ENCODE results near the gene TUT7. TPM values are rescaled to one million over a fixed set of nuclear protein-coding genes. Genes with fewer than 3 reads are reported as not detected.

Gene TUT7
- total RNA-seq, 1 experiment from 2014 or later = 17.2 TPM

GRCh38 chr9:86351880-86352279 is 2.3 kb downstream of the TUT7 start:
- H3K9me3 ChIP-seq = no peaks in the 10 kb centered on the region
- no TSS peak for BruUV-seq (replicated peaks)
- peaks cover 14% of the 10 kb centered on the region for H3K36me3 Mint-ChIP-seq (ENCODE audit: insufficient read depth, unreplicated experiment)
- no peaks in the 10 kb centered on the region for H3K27me3 Mint-ChIP-seq (ENCODE audit: insufficient read depth, unreplicated experiment)
- ChIA-PET POLR2A (no interaction called here), CTCF (no interaction called here)
- H3K4me1 ChIP-seq = peaks cover 6% of the 10 kb centered on the region; the same call in 1 of the 2 replicates
- intact Hi-C loops (cut with micrococcal nuclease; ENCODE audit: unreplicated experiment) = no loop called here
- H3K27me3 ChIP-seq (replicated peaks; ENCODE audit: control insufficient read depth, insufficient read depth, low read length) = no peaks in the 10 kb centered on the region
- H3K4me3 ChIP-seq (ENCODE audit: low read depth, low read length) = no peak overlapping the region
- no peak for TF ChIP-seq CTCF (IDR thresholded peaks at IDR 0.05; ENCODE audit: insufficient read depth in 1 of 2, low read depth in 1 of 2, low read length in 1 of 2, severe bottlenecking in 1 of 2, unreplicated experiment in 1 of 2)
- DNase-seq = no peak
- H3K27ac Mint-ChIP-seq (ENCODE audit: unreplicated experiment) = no peak overlapping the region
- H3K9me3 Mint-ChIP-seq (ENCODE audit: unreplicated experiment) = no peaks in the 10 kb centered on the region
- no peaks in the 10 kb centered on the region for H3K36me3 ChIP-seq (ENCODE audit: control insufficient read depth, insufficient read depth, low read length)
- no peaks in the 10 kb centered on the region for H3K4me1 Mint-ChIP-seq (ENCODE audit: low read depth, unreplicated experiment)
- no peak overlapping the region for H3K4me3 Mint-ChIP-seq (ENCODE audit: unreplicated experiment)

GRCh38 chr9:86350006-86350760 is 4.0 kb downstream of the TUT7 start:
- ChIA-PET CTCF (interaction anchor here (0.5 kb wide), 1 partner anchor 887 kb away, joined by 3 read pairs; no protein-coding TSS in a partner anchor), POLR2A (no interaction called here)
- intact Hi-C loops (cut with micrococcal nuclease; ENCODE audit: unreplicated experiment) = no loop called here
- H3K27me3 Mint-ChIP-seq (ENCODE audit: insufficient read depth, unreplicated experiment) = no peaks in the 10 kb centered on the region
- DNase-seq = no peak
- H3K27me3 ChIP-seq (replicated peaks; ENCODE audit: control insufficient read depth, insufficient read depth, low read length) = no peaks in the 10 kb centered on the region
- no peak overlapping the region for H3K27ac Mint-ChIP-seq (ENCODE audit: unreplicated experiment)
- H3K4me1 Mint-ChIP-seq (ENCODE audit: low read depth, unreplicated experiment) = no peaks in the 10 kb centered on the region
- H3K9me3 ChIP-seq = no peaks in the 10 kb centered on the region
- no peaks in the 10 kb centered on the region for H3K36me3 ChIP-seq (ENCODE audit: control insufficient read depth, insufficient read depth, low read length)
- 0 out of 2 replicates have a peak, but pooled peaks cover under 1% of the 10 kb centered on the region for H3K4me1 ChIP-seq
- no peak overlapping the region for H3K4me3 ChIP-seq (ENCODE audit: low read depth, low read length)
- no peak overlapping the region for H3K4me3 Mint-ChIP-seq (ENCODE audit: unreplicated experiment)
- no peaks in the 10 kb centered on the region for H3K9me3 Mint-ChIP-seq (ENCODE audit: unreplicated experiment)
- H3K36me3 Mint-ChIP-seq (ENCODE audit: insufficient read depth, unreplicated experiment) = peaks cover 20% of the 10 kb centered on the region
- TF ChIP-seq CTCF (IDR thresholded peaks at IDR 0.05; ENCODE audit: insufficient read depth in 1 of 2, low read depth in 1 of 2, low read length in 1 of 2, severe bottlenecking in 1 of 2, unreplicated experiment in 1 of 2) = no peak
- no TSS peak for BruUV-seq (replicated peaks)

DNA sequence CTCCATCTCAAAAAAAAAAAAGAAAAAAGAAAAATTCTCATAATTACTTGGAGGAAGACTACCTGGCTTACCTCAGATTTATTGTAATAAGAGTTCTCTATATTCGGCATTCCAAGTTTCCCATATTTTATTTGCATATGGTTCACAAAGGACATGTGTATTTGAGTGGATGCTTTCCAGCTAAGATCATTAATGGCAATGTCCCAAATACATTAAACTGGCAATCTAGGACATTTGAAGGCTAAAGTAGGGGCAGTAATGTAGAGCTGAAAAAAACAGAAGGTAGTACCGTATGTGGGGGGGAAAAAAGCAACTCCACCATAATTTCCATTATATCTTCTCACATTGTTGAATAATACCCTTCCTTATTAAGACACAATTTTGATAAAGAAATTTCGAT is 4.9 kb downstream of the TUT7 start:
- H3K27me3 ChIP-seq (replicated peaks; ENCODE audit: control insufficient read depth, insufficient read depth, low read length) = no peaks in the 10 kb centered on the region
- H3K4me1 ChIP-seq = no peaks in the 10 kb centered on the region
- DNase-seq = no peak
- Mint-ChIP-seq H3K4me3 (ENCODE audit: unreplicated experiment) (no peak overlapping the region), H3K27ac (ENCODE audit: unreplicated experiment) (no peak overlapping the region), H3K9me3 (ENCODE audit: unreplicated experiment) (no peaks in the 10 kb centered on the region), H3K27me3 (ENCODE audit: insufficient read depth, unreplicated experiment) (no peaks in the 10 kb centered on the region), H3K4me1 (ENCODE audit: low read depth, unreplicated experiment) (no peaks in the 10 kb centered on the region), H3K36me3 (ENCODE audit: insufficient read depth, unreplicated experiment) (peaks cover 29% of the 10 kb centered on the region)
- no TSS peak for BruUV-seq (replicated peaks)
- POLR2A ChIA-PET = no interaction called here
- CTCF ChIA-PET = no interaction called here
- no peak overlapping the region for H3K4me3 ChIP-seq (ENCODE audit: low read depth, low read length)
- no peak for TF ChIP-seq CTCF (IDR thresholded peaks at IDR 0.05; ENCODE audit: insufficient read depth in 1 of 2, low read depth in 1 of 2, low read length in 1 of 2, severe bottlenecking in 1 of 2, unreplicated experiment in 1 of 2)
- intact Hi-C loops (cut with micrococcal nuclease; ENCODE audit: unreplicated experiment) = no loop called here
- no peaks in the 10 kb centered on the region for H3K36me3 ChIP-seq (ENCODE audit: control insufficient read depth, insufficient read depth, low read length)
- H3K9me3 ChIP-seq = no peaks in the 10 kb centered on the region

Measured in Caco-2 (cell line).